Fibroblast of the conjunctiva (primary cell): ENCODE results near the gene OR51E1.

ENCODE experiments used
- DNase-seq: peaks from one replicate; pipeline ENCODE4 v3.0.0-alpha.2; 2010; ENCODE audit warnings: low read depth

OR51E1 gene, protein sequence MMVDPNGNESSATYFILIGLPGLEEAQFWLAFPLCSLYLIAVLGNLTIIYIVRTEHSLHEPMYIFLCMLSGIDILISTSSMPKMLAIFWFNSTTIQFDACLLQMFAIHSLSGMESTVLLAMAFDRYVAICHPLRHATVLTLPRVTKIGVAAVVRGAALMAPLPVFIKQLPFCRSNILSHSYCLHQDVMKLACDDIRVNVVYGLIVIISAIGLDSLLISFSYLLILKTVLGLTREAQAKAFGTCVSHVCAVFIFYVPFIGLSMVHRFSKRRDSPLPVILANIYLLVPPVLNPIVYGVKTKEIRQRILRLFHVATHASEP

DNA sequence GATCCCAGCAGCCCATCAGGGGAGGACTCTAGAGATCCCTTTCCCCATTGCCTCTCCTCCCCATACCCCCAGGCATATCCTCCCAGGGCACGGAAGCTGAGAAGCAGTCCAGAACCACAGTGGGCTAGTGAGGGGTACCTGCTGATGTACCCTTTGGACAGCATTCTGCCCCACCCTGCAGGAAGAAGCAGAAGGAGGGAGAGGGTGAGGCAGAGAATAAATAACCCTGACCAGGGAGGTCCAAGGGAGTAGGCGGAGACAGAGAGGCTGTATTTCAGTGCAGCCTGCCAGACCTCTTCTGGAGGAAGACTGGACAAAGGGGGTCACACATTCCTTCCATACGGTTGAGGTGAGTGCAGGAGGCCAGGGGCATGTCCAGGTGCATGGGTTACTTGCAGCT is at the start of gene OR51E1:
Gene OR51E1, plus strand, starts transcription at position 301 of the 400 bp plus-strand sequence. CDS start 8,545 bp downstream, outside the sequence.
- DNase-seq: no peak

DNA sequence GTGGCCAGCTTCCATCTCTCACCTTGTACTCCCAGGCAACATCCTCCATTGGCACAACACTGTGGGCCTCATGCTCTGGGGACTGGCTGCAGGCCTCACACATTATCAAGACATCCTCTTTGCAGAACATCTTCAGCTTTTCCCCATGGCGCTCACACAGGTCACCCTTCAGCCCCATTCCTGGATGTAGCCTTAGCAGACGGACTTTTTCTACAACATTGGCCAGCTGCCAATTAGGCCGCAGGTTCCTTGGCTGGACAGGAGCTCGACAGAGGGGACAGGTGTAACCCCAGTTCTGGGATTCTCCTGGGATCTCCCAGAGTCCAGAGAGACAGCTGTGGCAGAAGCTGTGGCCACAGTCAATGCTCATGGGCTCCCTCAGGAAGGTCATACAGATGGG is 38.7 kb upstream of the OR51E1 start:
- no peak for DNase-seq

DNA sequence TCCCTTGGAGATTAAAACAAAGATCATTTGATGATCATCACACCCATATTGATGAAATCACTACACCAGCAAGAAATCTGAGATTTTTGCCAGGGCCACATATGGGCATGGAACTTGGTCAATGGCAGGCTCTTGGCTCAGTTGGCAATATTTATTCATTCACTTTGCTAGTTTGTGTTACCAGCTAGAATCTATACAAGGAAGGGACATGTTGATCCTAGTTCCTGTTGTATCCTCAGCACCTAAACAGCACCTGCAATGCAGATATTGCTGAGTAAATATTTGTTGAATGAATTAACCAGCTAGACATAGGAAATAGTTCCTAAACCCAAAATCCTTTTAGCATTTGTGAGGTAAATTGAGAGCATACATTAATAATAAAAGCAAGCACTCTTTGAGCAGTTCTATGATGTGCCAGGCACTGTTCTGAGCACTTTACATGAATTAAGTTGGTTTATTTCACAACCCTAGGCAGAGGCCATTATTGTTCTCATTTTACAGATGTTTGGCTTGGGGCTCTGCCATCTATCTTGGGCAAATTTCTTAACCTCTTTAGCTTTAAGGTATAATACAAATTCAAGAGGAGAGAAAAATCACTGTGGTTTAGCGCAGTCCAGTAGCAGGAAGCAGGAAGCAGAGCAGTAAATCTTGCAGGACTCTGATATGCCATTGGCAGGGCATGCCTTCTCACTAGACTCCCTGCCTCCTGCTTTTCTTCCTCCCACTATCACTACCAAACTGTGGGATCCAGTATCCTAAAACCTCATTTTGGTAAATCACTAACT is 37.4 kb upstream of the OR51E1 start:
- peak; percentile 9 for DNase-seq

DNA sequence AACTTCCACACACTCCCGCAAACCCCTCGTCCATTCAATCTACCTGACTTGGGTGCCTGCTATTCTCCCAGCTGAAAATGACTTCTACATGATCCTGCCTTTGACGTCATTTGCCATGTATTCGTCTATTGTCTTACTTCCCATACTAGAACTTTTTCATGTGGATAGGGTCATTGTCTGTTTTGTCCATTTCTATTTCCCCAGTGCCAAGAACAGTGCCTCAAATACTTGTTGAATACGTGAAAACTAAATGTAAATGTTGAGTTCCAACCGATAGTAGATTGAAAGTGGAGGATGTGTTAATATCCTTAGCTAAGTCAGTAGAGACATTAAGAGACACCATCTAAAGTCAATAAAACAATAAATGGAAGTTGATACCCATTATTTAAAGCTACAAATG is 36.7 kb upstream of the OR51E1 start:
- DNase-seq: no peak

DNA sequence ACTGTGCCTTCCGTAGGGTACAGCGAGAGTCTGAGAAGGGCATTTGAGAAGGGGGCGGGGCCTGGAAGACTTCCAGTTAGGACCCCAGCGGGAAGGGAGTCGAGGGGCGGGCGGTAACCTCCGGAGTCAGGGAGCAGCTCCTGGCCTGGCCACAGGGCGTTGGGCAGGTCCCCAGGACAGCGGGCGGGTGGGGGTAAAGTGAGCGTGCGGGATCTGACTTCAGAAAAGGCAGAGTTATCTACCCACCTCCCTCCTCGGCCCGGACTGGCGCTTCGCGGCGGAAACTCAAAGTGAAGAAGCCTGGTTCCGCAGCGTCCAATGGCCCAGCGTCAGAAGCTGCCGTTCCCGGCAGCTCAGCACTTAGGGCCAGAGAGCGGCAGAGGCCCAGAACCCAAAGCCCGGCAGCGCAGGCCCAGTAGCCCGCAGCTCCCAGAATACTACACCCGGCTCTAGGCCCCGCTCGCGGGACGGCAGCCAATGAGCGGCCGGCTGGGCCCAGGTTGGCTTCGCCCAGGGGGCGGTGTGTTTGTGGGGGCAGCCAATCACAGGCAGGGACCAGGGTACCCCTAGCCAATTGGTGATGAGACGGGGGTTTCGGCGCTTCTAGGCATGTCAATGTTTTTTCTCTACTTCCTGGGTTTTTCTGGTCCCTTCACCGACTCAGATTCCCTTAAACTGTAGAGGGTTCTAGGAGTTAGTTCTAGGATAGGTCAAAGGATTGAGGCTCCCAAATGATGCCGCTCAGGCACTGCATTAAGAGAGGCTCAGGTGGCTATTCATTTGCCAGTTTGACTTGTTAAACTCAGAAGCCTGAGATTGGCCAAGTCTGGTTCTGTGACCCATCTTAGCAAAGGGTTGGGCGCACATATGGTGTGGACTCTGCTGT is 35.8 kb upstream of the OR51E1 start, which contains the start of gene TRIM68:
Gene TRIM68, minus strand, starts transcription at position 451 of the 886 bp plus-strand sequence. CDS start 2,727 bp downstream, outside the sequence.
- peak; percentile 91 for DNase-seq

DNA sequence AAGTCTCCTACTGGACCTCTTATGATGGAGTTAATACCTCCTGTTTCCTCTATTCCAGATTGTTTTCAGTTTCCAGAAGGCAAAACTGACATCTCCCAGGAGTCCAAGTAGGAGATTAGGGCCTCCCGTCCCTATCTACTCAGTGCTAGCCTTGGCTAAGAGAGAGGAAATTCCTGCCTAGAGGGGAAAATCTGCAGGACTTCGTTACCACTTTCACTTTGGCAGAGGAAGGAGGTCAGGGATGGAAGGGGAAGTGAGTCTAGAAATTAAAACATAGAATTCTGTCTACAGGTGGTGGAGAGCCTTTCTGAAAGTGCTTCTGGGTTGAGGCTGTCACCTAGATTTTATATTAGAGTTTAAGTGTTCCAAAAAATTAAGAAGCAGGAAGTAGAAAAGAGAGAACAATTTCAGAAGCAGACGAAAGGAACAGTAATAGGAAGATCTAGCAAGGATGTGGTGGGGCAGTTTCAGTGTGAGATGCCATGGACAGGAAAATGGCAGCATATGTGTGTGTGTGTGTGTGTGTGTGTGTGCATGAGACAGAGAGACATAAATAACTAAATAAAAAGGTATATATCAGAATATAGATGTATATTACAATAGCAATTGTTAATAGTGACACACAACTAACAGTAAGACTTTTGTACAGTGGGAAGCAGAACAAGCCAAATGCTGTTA is 33.4 kb upstream of the OR51E1 start:
- no peak for DNase-seq

DNA sequence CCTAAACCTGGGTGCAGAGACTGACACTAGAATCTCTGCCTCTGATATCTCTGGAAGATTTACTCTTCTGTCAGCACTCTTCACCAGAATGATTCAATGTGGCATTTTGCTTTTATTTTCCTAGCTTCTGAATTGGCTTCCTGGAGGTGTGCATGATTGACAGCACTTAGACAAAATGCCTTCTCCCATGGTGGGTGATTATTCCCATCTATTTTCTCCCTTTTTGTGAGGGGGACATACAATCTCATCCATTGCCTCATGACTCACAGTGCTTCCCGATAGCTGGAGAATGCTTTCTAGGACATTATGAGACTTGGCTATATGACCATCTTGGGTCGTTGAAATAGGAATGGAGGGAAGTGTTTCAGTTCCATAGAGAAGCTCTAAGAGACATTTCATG is 31.8 kb upstream of the OR51E1 start:
- DNase-seq: no peak

DNA sequence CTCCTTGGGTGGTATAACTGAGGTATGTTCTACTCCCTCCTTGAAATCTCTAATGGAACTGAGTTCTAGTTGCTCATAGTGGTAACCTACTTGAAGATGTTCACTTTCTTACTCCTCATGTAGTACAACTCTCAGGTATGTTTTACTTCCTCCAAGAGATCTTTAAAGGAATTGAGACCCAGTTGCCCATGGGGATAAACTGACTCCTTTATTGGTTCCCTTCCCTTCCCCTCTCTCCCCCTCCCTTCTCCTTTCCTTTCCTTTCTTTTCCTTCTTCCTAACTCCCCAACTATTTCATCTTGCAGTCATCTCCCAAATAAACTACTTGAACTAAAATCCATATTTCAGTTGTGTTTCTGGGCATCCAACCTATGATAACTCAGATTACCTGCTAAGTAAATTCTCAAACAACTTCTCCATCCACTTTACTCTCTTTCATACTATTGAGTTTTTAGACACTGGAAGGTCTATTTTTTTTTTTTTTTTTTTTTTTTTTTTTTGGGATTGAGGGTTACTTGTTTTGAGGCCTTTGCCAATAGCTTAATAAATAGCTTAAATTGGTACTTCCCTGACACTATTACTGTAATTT is 27.8 kb upstream of the OR51E1 start:
- DNase-seq: no peak

DNA sequence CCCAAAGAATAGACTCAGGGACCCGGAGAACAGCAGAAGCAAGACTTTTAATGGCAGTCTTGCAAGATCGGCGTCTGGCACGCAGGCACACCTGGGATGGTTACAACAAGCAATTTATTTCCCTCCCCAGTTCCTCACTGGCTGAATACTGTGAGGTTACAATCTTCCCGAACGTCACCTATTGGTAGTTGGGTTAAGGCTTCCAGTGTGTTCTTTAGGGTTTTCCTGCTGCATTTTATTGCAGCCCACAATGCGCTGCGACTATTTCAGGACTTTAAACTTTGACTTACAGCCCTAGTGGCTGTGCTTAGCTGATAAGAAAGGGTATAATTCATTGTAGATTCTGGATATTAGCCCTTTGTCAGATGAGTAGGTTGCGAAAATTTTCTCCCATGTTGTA is 24.3 kb upstream of the OR51E1 start:
- DNase-seq: no peak

DNA sequence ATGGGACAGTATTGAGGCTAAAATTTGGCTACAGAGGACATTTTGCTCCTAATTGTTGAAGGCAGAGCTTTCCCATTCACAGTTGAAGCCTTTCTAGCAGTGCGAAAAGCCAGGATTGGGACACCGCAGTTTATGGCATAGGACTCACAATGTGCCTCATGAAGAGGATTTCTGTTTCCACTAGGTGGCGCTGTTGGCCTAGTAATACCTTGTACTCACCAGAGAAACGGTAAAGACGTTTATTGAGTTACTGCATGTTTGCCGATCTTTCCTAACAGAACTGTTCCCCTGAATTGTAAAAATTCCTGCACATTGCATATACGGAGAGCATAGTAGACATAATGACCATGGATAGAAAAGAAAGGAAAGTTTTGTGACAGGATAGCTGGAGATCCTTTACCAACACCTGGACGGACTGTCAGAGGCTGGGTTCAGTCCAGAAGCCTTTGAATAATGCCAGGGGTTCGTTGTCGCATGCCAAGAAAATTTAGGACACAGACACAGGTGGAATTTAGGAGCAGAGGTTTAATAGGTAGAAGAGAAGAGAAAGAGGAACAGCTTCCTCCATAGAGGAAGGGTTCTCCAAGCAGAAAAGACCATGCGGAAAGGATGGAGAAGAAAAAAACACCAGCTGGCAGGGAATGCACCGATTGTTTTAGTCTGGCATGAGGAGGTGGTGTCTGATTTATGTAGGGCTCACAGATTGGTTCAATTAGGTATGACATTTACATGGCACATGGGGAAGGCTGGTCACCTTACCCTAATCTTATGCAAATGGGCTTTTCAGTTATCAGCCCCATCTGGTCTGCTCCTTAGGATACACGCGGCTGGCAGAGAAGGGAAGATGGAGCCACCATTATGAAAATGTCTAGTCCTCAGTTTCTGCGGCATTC is 17.3 kb upstream of the OR51E1 start:
- peak; percentile 55 for DNase-seq

DNA sequence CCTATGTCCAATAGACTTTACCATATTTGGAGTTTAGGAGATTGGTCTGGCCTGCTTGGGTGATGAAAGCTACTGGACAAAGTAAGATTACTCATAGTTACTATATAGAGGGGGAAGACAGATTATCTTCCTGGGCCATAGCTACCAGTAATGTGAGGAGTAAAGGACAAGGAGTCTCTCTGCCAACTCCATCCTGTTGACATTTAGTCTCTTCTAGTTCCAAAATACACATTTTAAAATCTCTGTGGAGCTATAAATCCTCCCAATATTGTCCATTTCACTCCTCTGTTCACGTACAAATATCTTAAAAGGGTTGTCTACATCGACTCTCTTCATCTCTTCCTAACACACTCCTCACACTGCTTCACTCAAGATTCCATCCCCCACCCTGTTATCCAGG is 7.6 kb upstream of the OR51E1 start:
- no peak for DNase-seq

DNA sequence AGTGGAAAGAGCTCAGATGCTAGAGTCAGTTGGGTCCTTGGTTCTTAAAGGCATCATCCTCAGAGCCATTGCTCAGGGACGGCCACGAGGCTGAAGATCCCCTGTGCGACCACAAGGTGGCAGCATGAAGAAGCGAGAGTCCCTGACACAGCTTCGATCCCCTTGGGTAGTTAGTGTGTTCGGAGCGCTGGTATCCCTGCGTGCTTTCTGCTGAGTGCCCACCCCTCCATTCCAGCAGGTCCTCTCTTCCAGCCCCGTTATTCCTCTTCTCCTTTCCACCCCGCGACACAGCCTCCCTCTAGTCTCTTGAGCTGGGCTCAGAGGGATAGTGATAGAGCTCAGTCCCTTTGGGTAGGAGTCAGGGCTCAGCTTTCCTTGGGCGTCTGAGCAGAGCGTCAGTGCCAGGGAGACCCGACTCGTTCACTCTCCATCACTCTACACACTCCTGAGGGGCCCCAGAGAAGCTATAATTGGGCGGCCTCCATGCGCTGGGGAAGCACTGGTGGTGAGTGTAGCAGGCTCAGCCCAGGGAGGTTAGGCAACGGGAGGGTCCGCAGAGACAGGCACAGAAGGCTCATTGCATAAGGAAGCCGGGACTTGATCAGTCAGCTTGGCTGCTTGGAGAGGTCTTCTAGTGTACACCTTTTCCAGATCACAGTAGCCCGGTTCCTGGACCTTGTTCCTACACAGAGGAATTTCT is 6.7 kb upstream of the OR51E1 start, which contains the start of gene OR51D1:
Gene OR51D1, plus strand, starts transcription at position 516 of the 700 bp plus-strand sequence. CDS start 2,314 bp downstream, outside the sequence.
- peak; percentile 37 for DNase-seq

DNA sequence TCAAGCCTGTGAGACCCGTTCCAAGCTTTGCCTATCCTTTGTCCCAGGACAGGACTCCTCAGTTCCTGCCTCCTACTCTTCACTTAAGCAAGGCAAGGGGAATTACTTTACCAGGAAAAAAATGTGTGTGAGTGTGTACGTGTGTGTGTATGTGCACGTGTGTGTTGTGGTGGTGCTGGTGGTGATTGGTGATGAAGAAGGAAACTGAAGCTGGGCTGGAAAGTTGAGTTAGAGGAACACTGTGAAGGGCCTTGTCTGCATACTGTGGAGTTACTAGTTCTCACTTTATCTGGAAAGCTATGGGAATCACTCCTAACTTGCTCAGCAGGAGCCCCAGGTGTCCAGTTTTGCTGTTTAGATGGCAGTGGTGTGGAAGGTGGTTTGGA is 6.1 kb upstream of the OR51E1 start:
- no peak for DNase-seq

DNA sequence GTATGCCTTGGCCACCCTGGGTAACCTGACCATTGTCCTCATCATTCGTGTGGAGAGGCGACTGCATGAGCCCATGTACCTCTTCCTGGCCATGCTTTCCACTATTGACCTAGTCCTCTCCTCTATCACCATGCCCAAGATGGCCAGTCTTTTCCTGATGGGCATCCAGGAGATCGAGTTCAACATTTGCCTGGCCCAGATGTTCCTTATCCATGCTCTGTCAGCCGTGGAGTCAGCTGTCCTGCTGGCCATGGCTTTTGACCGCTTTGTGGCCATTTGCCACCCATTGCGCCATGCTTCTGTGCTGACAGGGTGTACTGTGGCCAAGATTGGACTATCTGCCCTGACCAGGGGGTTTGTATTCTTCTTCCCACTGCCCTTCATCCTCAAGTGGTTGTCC is 3.9 kb upstream of the OR51E1 start:
- no peak for DNase-seq

DNA sequence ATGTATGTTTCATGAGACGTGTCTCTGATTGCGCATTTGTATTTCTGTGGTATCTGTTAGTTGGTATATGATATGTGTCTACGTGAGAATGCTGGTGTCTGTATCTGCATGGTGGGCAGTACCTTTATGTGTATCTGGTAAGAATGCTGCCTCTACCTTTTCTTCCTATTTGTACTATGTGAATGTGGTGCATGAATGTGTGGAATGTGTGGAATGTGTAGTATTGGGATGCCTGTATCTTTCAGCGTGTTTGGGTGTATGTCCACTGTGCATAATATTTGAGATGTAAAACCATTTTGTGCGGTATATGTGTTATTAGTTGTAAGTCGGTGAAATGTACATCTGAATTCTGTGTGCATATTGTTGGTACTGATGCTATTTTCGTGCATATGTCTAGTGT is 2.3 kb upstream of the OR51E1 start:
- DNase-seq: no peak

DNA sequence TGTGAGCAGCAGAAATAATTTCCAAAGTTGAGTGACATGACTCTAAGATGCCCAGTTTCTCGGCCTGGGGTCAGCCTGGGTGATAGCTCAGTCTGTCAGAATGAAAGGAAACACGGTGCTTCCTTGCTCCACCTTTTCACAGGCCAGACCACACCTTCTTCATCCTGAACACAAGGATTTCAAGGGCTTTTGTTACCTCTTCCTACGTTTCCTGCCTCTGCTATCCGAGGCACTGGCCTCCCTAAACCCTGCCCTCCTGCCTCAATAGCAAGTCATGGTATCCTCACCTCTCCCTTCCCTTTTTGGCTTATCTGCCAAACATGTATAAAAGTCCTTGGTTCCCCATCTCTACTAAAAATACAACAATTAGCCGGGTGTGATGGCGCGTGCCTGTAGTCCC is 1.7 kb upstream of the OR51E1 start:
- DNase-seq: no peak

DNA sequence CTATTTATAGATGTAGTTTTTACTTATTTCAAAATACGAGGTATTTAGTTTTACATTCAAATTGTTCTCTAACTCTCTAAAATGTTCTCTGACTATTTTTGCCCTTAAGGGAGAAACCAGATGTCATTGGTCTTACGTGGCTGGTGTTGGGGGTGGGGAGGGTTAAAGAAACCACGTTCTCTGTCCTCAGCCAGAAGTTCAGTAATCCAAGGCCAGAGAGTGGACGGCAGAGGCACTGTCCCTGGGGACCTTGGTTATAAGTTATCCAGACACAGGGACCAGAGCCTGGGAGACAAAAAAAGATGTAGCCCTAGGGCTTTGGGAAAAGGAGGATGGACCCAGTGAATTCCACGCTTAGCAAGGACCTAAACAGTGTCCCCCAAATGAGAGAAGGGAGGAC is 706 bp upstream of the OR51E1 start:
- DNase-seq: no peak

DNA sequence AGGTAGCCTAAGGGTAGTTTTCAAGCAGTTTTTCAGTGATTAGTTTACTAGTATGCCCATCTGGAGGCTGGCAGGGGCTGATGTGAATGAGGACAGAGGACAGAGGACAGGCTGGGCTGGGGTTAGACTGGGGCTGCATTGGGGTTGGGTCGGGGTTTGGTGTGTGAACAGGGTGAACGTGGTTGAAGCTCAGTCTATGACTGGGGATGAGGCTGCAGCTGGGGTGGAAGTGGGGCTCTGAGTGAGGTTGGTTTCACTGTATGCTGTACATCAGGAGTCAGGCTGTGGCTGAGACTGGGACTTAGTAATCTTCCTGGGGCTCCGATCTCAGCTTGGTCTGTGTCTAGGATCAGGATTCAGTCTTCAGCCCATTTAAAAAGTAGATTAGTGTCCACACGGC is 451 bp downstream of the OR51E1 start:
- DNase-seq: no peak

DNA sequence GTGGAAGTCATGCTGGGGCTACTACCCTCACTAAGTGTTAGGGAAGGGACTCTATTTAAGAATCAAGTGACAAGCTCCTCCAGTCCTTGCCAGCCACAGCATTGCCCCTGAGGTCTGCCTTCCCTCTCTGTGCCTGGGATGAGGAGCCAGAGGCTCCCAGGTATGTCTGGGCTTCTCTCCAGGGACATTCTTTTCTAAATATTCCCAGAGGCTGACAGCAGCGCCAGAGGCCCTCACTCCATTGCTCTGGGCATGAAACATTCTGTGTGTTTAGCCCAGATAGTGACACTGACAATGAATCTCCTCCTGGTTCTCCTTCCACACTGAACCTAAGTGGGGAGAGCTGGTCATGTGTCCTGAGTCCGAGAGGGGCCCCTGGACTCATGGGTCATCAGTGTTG is 2.2 kb downstream of the OR51E1 start:
- no peak for DNase-seq

DNA sequence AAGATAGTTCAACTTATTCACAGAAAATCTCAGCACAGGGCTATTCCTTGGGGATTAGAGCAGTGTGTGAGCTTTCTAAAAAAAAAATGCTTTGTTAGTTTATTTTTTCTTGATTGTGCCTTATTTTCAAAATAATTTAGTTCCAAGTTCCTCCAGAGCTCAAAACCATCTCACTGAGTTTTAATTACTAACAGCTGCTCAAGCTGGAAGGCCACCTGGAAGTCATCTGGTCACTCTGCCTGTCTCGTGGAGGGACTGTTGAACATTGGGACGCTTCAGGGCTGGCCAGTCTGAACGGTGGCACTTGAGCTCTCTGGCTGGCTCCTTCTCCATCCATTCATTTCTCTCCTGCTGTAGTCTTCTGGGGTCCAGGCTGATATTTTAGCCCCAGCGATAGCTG is 4.0 kb downstream of the OR51E1 start:
- DNase-seq: no peak
